GM20000 (cell line): ENCODE data around the gene UBXN2A.

Source experiments
- DNase-seq: peaks from one replicate; pipeline ENCODE4 v3.0.0; 2012; ENCODE audit warnings: low spot score
- CTCF ChIP-seq: IDR thresholded peaks from 2 replicates; pipeline ENCODE4 v1.5.1; 2012; ENCODE audit warnings: mild to moderate bottlenecking, control low read depth; ENCODE audit errors: extremely low read depth, missing control alignments

UBXN2A gene, protein sequence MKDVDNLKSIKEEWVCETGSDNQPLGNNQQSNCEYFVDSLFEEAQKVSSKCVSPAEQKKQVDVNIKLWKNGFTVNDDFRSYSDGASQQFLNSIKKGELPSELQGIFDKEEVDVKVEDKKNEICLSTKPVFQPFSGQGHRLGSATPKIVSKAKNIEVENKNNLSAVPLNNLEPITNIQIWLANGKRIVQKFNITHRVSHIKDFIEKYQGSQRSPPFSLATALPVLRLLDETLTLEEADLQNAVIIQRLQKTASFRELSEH

DNA sequence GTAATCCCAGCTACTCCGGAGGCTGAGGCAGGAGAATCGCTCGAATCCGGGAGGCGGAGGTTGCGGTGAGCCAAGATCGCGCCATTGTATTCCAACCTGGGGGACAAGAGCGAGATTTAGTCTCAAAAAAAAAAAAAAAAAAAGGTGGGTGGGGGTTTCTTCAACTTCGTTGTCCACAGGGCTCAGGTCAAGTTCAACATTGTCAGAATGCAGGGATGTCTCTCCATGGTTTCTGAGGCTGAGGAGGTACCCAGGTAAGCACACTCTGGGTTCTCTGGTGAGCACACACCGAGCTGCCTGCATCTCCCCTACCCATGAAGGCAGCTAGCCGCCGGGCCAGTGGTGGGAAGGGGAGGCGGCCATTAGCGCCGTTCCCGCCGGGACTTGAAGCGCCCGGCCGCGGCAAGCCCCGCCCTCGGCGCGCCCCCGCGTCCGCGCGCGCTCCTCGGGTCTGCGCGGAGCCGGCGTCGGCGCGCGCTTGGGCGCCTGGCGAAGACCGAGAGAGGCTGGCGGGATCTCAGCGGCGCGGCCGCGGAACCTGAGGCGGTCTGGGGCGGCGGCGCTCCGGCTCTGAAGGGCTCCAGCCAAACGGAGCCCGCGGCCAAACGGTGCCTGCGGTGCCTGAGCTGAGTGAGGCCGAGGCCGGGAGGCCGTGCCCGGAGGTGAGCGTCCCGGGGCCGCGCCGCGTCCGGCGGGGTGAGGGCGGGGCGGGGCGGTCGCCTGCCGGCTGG lies at the start of gene UBXN2A:
Gene UBXN2A (plus strand): TSS at position 477 of the 731 bp plus-strand sequence. CDS start 17,852 bp downstream, outside the sequence.
- DNase-seq, result peak; percentile 94
- no peak for TF ChIP-seq CTCF

DNA sequence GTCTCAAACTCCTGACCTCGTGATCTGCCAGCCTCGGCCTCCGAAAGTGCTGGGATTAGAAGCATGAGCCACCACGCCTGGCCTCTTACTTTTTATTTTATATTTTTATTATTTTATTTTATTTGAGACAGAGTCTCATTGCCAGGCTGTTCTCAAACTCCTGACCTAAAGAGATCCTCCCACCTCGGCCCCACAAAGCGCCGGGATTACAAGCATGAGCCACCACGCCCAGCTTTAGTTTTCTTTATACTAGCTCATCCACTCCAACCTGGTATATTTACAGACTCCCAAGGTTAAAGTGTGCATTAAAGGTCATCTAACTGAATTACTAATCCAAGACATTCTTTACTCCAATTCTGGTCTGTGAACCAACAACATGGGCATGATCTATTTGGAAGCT lies 40.1 kb upstream of the UBXN2A start:
- no peak for DNase-seq
- no peak for TF ChIP-seq CTCF

GRCh38 chr2:23900541-23901322 lies 39.5 kb upstream of the UBXN2A start:
- DNase-seq, result no peak
- no peak for TF ChIP-seq CTCF

DNA sequence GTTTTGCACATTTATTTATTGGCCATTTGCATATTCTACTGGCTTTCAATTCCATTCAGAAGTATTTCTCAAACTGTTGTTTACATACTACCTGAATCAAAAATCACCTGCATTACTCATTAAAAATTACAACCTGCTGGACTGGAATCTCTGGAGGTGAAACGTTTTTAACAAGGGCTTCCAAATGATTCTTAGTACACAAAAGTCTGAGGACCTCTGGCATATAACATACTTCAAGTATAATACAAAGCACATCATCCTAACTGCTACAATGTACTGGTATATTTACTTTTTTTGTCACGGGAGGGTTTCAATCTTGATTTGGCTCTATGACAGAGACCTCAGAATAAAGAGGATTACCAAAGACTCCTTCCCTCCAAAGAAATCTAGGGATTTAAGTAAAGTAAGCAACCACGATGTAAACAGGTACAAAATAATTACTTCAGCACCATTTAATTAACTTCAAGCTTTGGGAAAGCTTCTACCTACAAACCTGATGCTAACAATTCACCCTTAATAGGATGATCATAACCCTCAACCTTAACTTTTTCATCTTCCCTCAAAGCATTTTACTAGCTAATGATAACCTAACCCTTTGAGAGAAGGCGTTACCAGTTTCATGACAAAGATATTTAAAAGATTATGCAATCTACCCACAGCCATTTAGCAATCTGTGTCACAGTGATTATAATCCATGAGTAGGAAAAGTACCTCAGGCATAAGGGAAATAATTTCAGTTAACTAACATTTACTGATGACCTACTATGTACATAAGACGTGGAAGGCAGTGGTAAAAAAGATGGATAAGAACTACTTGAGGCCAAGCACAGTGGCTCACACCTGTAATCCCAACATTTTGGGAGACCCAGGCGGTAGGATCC lies 38.1 kb upstream of the UBXN2A start:
- no peak for TF ChIP-seq CTCF
- DNase-seq, result no peak

- no peak for TF ChIP-seq CTCF
- DNase-seq, result no peak
Observed at GRCh38 chr2:23903034-23903433, 37.2 kb upstream of the UBXN2A start.

DNA sequence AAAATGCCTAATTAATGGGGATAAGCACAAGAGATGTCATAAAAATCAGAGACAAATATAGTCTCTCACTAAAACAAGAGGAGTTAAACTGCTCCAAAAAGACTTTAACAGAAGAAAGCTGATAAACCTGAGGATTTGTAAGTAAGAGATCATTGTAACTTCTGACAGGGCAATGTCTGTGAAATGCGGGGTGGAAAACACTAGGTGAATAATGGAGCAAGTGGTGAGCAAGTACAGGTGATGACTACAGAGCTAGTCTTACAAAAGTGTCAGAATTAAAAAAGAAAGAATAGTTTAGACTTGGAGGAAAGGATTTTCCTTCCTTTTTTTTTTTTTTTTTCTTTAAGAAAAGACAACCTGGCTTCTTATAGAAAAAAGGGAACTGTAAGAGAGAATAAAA lies 36.0 kb upstream of the UBXN2A start:
- no peak for TF ChIP-seq CTCF
- DNase-seq, result no peak
